DMS79 (cell line): ENCODE data around the gene C20orf202.

ENCODE experiments used
- DNase-seq: peaks from one replicate; lab custom pipeline; 2025; lab: John Stamatoyannopoulos, UW

C20orf202 gene

DNA sequence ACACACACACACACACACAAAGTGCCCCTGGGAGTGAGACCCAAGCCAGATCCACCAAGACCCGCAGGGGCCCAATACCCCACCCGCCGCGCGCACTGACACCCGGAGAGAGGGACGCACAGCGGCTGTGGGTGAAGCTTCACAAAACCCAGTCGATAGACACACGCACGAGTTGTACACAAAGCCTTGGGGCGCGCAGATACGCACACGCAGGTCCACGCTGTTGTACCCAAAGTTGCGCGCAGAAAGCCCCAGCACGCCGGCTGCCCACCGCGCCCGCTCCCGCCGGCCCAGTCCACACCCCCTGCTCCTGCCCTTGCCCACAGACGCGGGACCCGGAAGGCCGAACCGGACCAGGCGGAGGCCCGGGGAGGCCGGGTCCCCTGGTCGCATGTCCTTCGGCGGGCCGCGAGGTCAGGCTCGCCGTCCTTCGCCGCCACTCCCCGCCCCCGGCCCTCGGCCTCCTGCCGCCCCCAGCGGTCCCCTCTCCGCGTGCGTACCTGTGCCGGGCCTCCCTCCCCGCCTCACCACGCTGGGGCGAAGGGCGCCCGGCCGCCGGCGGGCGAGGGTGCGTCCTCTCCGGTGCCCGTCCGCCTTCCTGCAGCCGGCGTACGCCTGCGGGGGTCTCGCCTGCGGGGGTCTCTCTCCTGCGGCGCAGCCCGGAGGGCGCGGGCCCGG lies 18.5 kb upstream of the C20orf202 start, which contains the start of gene TMEM74B:
Gene TMEM74B (minus strand): TSS at position 344 of the 678 bp plus-strand sequence. CDS start 1,180 bp downstream, outside the sequence.
- no peak for DNase-seq

DNA sequence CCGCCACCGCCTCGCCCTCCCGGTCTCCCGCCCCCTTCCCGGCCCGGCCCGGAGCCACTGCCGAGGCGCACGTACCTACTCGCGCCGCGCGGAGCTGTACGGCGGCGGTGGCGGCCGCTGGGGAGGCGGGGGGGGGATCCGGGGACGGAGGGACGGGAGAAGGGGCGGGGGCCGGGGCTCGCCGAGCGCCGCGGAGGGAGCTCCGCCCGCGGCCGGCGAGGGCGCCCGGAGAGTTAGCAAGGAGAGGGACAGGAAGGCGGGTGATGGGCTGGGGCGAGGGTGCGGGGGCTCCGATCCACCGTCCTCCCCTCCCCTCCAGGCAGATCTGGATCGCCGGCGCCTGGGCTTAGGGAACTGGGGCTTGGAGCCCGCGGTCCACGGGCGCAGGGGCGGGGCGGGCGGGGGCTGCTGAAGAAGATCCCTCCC lies 17.9 kb upstream of the C20orf202 start:
- DNase-seq: no peak

DNA sequence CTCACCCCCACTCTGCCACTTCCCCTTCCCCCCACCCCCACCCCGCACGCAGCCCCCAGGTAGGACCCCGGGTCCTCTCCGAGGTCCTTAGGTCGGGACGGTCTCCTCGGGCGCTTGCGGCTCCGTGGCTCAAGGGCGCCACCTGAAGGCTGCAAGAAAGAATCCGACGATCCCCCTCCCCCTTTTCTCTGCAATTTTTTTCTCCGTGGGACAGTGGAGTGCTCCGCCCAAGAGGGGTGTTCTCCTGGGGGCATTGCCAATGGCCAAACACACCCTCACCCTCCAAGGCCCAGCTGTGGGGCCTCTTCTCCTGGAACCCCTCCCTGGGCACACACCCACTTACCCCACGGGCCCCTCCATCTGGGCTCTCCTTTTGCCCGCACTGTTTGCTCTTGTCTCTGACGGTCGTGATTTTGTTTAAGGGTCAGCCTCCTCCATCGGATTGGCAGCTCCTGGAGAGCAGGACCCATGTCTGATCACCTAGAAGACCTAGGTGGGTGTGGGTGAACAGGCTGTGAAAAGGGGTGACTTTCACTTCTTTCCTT lies 17.4 kb upstream of the C20orf202 start:
- no peak for DNase-seq

DNA sequence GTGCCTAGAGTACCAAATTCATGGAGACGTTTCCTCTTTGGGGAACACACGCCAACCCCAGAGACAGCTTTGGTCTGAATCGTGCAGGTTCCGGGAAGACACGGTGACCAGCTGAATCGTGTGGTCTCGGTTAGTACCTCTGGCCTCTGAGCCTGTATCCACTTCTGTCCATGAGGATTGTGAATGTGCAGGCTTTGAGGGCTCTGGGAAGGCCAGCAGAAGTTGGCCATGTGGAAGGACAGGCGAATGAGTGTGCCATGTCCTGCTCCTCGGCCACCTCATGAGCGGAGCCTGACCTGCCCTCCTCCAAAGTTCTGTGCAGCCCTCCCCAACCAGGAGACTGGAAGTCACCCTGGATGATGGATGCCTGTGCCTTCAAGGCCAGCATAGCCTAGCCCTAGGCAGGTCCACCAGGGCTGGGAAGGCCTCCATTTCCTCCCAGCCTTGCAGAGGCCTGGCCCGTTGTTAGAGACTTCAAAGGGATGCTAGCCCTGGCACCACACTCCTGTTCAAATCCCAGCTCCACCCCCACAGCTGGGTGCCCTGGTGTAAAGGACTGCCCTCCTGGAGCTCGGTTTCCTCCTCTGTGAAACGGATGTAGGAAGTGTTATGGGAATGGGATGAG lies 16.8 kb upstream of the C20orf202 start:
- DNase-seq: no peak

DNA sequence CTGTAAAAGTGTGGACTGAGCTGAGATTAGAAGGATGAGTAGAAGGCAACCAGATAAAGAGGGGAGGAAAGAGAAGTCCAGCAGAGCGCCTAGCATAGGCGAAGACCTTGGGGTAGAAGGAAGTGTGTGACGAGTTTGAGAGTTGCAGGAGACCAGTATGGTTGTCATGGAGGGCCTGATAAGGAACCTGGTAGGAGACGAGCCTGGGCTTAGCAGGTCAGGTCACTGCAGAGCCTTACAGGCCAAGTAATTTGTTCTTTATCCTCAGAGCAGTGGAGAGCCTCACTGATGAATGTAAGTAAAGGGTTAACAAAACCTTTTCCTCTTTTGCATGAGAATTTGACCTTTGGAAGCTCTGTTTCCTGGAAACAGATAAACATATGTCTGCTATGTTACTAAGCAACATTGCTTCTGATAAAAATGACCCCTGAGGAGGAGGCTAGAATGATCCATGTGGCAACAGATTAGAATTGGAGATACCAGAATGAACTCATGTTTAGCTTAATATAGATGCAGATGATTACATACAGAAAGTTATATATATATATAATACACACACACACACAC lies 15.6 kb upstream of the C20orf202 start:
- DNase-seq: no peak

DNA sequence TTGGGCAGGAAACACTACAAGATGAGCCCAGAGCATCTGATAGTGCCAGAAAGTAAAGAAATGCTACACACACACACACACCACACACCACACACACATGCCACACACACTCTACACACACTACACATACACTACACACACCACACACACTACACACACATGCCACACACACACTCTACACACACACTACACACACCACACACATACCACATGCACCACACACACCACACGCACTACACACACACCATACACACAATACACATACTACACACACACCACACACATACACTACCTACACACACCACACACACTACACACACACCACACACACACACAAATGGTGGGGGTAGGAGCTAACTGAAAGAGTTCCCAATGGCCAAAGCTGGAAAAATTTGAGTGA lies 14.9 kb upstream of the C20orf202 start:
- DNase-seq: no peak

DNA sequence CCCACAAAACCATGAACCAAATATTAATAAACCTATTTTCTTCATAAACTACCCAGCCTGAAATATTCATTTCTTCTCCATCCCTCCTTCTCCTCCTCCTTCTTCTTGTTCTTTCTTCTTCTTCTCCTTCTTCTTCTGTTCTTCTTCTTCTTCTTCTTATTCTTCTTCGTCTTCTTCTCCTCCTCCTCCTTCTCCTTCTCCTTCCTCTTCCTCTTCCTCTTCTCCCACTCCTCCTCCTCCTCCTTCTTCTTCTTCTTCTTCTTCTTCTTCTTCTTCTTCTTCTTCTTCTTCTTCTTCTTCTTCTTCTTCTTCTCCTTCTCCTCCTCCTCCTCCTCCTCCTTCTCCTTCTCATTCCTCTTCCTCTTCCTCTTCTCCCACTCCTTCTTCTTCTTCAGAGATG lies 13.4 kb upstream of the C20orf202 start:
- no peak for DNase-seq

DNA sequence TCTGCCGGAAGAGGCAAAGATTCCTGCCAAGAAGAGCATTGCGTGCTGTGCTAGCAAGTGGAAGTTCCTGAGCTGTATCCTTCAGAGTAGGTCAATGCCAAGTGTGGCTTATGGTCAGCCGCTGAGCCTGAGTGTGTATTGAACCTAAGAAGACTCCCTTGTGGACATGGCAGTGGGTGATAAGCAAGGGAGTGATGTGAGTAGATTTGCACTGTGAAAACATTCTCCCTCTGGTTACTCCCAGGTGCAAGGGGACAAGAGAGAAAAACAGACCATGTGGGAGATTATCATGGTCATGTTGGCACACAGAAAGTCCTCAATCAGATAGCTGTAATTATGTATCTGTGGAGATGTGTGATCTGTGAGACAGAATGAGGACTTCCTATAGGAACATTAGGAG lies 12.4 kb upstream of the C20orf202 start:
- DNase-seq: no peak

DNA sequence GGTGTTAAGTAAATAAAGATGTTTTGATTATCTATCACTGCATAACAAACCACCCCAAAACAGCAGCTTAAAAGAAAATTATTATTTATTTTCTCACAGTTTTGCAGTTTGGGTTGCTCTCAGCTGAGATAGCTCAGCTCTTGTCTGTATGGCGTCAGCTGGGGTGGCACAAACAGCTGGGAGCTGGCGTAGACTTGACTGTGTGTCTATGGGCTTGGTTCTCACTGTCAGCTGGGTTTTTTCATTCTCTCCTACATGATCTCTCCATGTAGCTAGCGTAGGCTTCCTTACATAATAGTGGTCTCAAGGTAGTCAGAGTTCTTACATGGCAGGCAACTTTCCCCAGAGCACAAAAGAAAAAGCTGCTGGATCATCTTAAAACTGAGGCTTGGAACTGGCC lies 12.0 kb upstream of the C20orf202 start:
- no peak for DNase-seq

DNA sequence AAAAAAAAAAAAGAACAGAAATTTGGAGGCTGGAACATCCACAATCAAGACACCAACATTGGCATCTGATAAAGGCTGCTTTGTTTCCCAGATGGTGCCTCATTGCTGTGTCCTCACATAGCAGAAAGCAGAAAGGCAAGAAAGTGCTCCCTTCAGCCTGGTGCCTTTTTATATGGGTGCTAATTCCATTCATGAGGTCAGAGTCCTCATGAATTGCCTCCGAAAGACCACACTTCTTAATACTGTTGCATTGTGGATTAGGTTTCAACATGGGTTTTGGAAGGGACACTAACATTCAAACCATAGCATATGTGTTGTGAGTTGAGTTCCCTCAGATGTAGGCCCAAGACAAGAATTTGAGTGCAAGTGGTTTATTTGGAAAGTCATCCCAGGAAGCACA lies 8.0 kb upstream of the C20orf202 start:
- DNase-seq: no peak

DNA sequence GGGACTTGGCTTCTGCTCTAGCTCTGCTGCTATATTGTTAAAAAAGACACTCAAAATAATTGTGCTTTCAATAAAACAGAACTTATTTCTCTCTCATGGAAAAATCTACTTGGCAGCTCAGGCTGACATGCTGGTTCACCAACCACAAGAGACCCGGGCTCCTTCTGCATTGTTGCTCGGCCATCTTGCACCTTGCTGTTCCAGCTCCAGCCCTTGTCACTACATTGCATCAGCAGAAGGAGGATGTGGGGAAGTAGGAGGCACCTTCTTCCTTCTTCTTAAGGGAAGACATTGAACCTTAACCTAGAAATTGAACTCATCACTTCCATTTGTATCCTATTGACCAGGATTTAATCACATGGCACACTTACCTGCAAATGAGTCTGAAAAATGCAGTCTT lies 6.6 kb upstream of the C20orf202 start:
- DNase-seq: no peak

DNA sequence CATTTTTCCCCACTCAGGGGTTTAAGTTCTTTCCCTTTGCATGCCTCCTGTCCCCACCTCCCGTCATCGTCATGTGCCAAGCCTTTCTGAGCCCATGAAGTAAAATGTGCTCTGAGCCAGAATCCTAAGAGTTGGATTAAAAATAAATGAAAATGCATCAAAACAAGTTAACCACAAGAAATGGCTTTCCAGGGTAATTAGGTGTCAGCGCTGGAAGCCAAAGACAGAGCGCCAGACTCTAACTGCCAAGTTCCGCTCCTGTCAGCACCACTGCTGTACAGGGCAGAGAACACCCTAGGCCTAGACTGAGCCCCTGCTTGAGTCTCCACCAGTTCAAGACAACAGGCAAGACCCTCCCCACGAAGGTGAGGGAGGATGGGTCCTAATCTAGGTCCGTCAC lies 5.5 kb upstream of the C20orf202 start:
- DNase-seq: no peak

DNA sequence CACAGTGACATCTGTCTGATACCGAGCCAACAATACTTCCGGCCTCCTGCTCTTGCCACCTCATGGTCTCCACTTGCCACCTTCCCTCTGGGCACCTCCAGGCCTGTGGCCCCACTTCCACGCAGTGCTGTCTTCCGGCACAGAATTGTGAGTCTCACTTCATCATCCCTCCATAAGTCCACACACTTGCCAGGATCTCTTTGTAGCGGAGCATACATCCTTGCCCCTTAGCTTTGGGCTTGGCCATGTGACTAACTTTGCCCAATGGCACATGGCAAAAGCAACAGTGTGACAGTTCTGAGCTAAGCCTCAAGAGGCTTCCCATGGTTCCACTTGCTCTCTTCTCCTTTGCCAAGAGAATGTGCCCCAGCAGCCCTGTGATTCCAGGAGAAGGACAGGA lies 4.5 kb upstream of the C20orf202 start:
- DNase-seq: no peak

DNA sequence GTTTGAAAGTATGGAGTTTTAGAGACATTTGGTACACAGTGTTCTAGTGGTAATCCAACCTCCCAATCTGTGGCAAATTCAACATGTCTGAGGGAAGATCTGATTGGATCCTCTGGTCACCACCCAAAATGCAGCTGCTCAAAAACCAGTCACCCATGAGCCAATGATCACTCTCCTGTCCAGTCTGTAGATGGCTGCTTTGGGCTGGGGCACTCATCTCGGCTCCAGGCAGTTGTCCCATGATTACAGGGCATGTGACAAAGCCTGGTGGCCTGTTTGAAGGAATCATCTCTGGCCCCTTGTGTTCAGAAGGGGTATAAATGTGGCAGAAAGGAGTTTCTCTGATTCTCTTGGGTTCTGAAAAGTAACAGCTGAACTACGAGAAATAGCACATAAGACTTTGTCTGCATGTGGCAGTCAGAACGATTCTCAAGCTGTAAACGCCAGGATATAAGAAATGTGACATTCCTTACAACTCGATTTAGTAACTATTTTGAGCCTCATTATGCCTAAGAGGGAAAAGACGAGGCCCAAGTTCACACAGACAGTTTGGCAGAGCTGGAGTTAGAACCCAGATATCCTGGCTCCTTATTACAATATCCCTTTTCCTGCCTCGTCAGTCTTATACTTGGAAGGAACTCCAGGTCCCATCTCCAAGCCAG lies 3.9 kb upstream of the C20orf202 start:
- no peak for DNase-seq

DNA sequence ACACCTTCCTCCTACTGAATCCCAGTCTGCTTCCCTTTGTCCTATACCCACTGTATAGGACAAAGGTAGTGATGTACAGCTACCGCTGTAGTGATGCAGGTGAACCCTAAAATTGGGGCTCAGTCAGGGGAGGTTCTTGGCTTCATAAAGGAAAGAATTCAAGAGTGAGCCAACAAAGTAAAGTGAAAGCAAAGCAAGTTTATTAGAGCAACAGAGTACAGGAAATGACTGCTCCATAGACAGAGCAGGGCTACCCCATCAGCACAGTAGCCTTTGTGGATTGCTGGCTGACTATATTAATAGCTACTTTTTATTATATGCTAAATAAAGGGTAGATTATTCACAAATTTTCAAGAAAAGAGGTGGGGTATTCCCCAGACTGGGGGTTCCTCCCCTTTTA lies 3.3 kb upstream of the C20orf202 start:
- no peak for DNase-seq

DNA sequence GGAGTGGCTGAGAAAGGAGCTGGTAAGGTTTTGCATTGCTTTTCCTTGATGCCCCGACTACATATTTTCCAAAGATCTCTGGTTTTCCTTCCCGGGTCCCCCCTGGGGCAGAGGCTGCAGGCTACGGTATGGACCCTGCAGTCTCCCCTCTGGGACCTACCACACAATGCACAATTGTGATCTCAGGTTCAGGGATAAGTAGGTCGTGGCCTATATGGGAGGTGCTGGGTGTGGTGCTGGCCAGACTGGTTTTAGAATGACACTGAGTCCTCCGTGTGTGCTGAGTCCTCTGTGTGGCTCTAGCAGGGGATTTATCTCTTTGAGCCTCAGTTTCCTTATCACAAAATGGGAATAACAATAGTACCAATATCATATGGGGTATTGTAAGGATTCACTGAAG lies 376 bp downstream of the C20orf202 start:
- no peak for DNase-seq

DNA sequence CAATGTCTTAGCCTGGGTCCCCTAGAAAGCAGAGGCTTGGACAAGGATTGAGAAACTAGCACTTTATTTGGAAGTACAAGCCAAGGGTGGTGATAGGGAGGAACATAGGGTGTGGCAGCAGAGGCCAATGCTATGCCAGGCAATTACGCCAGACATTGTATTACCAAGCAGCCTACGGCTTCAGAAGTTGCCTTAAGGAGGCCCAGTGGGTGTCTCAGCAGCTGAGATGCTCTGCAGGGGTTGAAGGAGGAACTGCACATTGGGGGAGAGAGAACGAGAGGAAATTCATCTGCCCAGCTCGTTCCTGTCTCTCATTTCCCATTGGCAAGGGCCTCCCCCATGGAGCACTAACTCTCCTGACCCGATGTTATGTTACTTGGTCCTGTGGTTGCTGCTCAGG lies 859 bp downstream of the C20orf202 start:
- no peak for DNase-seq

DNA sequence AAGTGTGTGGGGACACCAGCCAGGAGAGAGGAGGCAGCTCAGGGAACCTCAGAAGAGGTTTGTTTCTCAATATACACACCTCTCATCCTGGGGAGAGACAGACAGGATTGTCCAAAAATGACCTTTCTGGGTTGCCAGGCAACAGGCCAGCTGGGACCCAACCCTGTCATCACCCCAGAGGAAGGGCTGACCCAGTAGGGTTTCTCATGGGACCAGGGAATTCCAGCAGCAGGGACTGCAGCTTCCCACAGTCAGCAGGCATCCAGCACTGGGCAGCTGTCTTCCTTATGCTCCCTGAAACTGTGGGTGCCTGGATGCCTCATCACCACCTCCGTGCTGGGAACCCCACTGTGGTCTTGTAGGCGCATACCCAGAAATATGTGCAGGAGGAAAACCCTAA lies 1.3 kb downstream of the C20orf202 start:
- no peak for DNase-seq

DNA sequence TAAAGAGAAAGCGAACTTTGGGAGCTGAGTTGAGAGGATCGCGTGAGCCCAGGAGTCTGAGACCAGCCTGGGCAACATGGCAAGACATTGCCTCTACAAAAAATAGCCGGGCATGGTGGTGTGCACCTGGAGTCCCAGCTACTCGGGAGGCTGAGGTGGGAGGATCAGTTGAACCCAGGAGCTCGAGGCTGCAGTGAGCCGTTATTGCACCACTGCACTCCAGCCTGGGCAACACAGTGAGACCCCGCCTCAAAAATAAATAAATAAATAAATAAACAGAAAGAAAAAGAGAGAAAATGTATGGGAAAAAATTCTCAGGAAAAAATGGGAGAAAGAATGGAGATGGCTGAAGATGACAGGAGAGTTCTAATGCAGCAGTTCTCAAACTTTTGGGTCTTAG lies 2.5 kb downstream of the C20orf202 start:
- no peak for DNase-seq

DNA sequence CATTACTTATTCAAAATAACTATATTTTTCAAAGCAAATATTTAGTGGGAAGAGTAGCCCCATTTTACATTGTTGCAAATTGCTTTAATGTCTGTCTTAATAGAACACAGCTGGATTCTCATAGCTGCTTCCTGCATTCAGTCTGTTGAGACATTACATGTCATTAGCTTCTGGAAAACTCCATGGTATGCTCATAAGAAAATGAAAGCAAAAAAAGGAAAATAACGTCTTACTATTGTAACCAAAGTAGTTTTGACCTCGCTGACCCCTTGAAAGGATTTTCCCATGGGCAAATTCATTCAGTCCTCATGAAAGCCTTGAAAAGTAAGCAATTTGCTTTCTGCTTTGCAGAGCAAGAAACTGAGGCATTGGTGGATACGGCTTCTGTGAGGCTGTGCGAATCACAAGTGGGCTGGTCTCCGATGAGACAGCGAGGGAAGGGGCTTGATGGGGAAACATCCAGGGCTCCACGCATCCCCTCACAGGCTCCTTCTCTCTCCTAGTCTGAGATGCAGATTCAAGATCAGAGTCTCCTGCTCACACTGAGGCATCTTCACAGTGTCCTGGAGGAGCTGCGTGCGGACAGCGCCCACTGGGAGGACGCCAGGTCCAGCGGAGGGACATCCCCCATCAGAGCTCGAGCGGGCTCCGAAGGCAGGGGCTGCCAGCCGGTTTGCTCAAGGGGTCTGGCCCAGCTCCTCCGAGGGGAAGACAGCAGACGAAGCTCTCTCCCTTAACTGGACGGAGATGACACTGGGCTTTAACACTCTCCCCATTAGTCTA lies 3.3 kb downstream of the C20orf202 start:
- DNase-seq: no peak

DNA sequence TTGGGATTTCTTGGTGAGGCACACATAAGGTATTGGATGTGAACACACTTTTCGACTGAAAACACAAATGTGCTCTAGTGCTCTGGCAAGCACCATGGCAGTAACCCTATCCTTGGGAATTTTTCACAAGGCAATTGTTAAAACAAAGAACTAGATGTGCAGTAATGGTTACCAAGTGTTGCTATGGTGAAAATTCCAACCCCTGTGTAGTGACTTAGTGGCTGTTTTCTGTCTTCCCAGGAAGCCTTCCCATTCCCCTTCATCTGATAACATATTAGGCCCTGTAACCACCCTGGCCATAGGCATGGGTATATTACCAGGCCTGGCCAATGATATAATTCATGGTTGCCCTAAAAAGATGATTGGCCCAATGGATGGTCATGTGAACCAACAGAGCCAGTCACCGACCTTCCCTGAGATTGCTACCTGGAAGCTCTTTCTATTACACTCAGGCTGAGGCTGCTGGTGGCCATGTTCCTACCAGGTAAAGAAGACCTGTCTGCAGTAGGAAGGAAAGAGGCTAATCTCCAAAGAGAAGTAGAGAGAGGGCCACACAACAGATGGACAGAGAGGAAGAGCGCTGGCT lies 4.1 kb downstream of the C20orf202 start:
- DNase-seq: no peak
